Right cardiac atrium (tissue), 5 donors: Measurements from ENCODE around the gene ZNG1E. TPM values are rescaled to one million over a fixed set of nuclear protein-coding genes. Genes with fewer than 3 reads are reported as not detected.

Experiments
- polyA plus RNA-seq: library from polyadenylated mRNA; stranded (reverse); fragments of 200-250 nt; gene quantifications from one replicate; pipeline ENCODE4 v1.2.3, GENCODE V29; 2013
- total RNA-seq, 4 donors: library from RNA; stranded (reverse); fragmentation: NEBNext Ultra II Directional; extraction: Animal tissue kit (Norgen Biotek cat#: 25700); gene quantifications; one replicate each; pipeline ENCODE4 v1.2.1, GENCODE V29; 2021
- donor health status: healthy with polysubstance abuse.
- donor health status: DM: no; HTN: yes; CAD: no.
- donor health status: DM: no; HTN: no; CAD: no.
- donor health status: DM: no; HTN: yes; CAD: no; lungs with severe emphysema.
- donor health status: DM: yes; HTN: yes; CAD: no.

ZNG1E gene
- total and polyA plus RNA-seq, 5 donors: 17.6 to 27.3 (median 20.8) TPM

Other genes starting within 250 kb of the ZNG1E start
- under 1 TPM in 2 of 4 donors, not detected in 2; 0.12 to 0.22 TPM for gene FOXD4L4, start 61.2 kb downstream of the ZNG1E start, total RNA-seq
- 0.05 TPM for gene FOXD4L4, start 61.2 kb downstream of the ZNG1E start, polyA plus RNA-seq